Activated naive CD4-positive, alpha-beta T cell treated with Interleukin-2 at 50 U/mL for 16 hours (primary cell): ENCODE data around the gene HS6ST3.

Experiments
- DNase-seq: peaks from one replicate; pipeline ENCODE4 v3.0.0-alpha.2; 2020

The HS6ST3 gene

DNA sequence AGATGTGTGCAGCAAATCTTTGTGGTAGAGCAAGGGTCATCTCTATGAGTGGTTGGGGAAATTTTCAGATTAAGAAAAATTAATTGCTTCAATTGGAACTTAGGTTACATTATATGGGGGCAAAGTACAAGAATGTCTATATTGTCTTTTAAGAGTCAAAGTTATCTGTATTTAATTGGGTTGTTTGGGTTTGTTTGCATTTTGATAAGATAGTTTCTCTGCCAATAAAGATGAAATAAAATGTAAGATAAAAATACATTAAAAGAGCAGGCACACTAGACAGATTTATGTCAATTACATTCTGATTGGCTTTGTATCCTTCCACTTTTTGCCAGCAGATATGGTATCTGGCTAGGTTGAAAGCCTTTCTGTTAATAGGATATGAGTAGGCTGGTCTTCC is 587.1 kb downstream of the HS6ST3 start:
- DNase-seq: no peak

DNA sequence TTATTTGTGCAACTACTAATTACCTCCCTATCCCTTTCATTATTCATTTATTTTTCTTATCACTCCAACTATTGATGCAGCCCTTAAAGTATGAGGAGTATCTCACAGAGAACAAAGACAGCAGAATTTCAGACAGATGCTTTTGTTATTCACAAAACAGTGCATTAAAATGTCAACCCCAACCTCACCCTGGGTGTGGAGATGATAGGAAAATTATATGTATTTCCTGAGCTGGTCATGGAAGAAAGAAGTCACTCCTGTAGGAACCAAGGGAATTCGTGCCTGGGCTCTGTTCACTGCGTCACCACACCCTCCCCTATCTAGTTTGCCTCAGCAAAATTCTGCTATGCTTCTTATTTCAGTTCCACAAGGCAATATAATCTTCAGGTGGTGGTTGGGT is 588.9 kb downstream of the HS6ST3 start:
- DNase-seq: no peak

DNA sequence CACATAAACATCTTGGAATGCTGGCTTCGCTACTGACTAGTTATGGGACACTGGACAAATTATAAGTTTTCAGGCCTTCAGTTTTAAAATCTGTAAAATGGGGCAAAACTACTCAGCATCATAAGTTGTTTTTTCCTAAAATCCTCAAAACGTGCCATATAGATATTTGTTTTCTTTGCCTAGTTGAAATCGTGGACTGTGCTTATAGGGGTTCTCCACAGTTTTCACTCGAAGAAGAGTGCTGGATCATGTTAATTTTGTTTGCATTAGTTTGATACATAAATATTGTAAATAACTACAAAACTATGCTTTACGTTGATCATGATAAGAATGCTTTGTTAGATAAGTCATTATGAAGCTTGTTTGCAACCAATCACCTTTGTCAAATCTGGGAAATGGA is 591.0 kb downstream of the HS6ST3 start:
- no peak for DNase-seq

DNA sequence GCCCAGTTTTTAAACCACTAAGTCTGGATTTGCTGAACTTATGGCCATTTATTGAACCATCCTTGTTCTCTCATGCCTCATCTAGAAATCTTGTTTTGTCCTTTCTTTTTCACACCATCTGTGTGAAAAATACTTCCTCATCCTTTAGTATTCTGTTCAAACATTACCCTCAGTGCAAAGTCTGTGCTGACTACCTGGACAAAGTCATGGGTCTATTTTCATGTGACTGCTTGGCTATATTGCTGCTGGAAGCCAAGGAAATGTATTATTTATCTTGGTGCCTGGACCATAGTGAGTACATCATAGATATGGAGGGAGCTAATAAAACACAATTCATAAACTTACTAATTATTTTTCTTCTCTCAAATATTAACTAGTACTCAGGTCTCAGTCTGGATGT is 591.9 kb downstream of the HS6ST3 start:
- DNase-seq: no peak

DNA sequence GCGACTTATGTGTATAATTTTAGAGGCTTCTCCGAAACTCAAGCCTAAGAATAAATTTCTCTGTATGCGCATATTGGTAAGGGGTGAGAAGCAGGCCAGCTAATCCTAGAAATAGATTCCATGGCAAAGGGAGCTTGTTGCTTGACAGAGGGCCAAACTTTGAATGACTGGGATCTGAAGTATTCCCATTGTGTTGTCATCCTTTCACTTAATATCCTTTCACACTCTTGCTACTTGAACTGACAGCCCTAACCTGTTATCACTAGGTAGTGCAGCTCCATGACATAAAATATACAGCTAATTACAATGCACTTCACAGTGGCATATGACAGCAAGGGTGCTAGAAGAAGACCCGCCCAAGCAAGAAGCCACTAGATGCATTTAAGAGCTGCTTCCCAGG is 594.6 kb downstream of the HS6ST3 start:
- no peak for DNase-seq

DNA sequence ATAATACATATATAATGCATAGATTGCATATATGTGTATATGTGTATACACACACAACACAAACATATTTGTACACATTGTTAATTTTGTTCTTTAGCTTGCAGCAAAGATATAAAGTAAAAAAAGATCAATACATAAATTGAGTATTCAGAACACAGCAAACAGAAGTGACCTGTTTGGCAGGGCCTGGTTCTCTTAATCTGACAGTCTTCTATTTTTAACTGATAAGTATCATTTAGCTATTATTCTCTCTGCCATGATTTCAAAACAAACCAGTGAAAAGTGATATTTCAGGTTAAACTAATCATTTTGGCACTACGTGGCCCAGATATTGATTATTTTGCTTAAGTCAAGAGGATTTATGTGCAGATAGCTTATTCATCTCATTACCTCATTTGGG is 595.0 kb downstream of the HS6ST3 start:
- DNase-seq: no peak

DNA sequence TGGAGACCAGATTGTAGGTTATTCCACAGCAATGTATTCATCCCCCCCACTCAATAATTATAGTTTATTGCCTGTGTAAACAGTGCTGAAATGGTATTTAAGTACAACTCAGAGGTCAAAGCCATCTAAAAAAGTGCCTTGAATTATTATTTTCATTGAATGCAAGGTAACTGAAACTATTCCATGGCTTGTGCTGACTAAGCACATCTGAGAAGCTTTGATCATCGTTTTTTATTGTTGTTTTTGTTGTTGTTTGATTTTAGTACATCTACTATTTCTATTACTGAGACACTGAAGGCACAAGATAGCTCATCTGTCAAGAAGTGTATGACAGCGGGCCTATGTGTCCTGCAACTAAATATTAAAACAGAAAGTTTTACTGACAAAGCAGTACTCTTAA is 596.4 kb downstream of the HS6ST3 start:
- DNase-seq: no peak

DNA sequence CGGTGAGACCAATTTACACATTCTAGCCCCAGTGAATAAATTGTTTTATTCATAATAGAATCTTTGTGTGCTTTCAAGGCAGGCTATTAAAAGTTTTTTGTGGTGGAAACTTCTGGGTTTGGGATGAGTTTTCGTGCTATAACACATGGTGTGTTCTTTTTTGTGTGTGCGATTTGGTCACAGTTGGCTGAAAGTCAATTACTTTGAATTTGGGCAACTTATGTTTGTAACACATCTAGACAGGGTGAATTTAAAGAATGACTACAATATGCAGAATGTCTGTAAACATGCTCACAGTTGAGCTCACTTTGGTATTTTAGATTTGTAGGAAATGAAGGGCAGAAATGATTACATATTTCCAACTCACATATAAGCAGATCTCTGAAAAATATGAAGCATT is 597.3 kb downstream of the HS6ST3 start:
- DNase-seq: no peak

DNA sequence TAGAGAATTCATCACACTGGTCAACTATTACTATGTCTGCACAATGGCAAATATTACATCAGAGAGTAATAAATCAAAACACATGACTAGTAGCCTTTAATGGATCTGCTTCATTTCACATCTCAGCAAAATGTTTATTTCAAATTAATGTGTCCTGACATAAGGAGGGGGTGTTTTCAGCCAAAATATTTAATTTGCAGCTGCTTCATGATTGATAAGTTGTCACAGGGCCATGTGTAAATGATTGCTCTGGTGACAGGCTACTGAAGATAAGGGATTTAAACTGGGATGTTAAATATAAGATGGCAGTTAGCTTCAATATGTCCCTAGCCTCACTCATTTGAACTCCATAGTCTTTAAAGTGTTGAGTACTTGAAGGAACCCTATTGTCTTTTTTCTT is 601.1 kb downstream of the HS6ST3 start:
- no peak for DNase-seq

DNA sequence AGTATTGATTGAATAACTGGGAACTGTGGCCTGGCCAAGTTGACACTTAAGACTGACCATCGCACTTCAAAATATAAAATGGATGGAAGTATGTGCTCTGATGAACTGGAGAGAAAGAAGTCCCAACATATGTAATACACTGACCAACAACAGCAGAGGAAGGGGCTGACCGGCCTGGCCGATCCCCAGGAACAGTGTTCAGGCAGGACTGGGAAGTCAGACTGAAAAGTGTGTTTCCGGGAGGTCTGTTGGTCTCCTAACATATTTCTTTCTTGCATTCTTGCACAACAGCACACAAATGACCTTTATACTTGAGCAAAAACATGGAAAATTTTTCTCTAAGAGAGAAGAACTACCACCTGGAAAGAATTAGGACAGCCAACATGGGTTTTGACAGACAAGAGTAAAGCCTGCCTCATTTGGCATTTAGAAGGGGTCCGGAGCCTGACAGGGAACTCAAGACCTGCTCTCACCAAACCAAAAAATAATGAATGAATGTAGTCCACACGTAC is 606.5 kb downstream of the HS6ST3 start:
- DNase-seq: no peak

DNA sequence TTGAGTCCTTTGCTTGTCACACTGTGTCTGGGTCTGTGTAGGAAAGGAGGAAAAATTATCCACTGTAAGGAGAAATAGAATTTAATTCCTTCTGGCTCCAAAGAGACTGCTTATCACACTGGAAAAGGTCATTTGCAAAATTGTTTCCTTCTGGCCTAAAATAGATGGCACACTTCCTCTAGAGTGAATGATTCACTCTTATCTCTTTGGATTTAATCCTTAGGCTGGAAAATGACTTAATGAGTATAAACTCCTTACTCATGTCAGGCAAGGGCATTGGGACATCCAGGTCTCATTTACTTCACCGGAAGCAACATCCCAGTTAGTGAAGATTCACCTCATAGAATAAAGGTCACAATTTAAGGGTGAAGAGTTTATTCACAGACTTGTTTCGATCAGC is 610.8 kb downstream of the HS6ST3 start:
- DNase-seq: no peak

DNA sequence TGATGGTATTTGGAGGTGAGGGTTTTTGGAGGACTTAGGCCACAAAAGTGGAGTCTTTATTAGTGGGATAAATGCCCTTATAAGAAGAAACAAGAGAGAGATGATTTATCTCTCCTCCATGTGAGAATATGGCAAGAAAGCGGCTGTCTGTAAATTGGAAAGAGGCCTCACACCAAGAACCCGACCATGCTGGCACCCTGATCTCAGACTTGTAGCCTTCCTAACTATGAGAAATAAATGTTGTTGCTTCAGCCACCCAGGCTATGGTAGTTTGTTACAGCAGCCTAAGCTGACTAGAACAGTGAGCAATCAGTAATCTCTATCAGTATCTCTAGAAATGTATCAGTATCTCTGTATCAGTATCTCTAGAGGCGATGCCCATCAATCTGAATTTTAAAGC is 617.2 kb downstream of the HS6ST3 start:
- DNase-seq: no peak

DNA sequence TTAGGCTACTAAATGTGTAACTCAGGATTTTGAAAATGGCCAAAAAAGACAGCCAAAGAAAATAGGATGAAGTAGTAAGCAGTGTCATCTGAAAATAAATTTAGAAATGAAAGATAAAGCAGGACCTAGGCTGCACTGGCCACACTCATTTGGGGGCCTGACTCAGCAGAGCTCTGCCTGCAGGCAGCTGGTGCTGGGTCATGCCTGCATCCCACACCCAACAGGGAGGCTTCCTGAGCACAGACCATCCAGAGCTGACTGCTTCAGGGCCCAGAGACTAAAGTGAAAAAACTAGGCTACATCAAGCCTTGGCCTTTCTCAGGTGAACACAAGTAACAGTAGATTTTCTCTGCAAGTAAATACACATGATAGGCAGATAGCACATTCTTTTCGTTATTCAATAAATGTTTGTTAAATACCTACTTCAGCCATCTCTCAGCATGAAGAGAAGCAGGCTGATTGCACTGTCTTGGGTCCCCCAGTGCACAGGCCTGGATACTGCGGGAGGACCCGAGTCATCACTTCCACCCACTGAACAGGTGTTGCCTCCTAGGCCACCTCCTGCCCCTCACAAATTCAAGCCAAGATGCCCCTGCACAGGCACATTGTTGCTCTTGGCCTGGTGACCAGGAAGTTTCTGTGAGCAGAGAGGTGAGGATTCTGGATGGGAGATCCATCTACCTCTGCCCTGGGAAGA is 620.4 kb downstream of the HS6ST3 start:
- no peak for DNase-seq

DNA sequence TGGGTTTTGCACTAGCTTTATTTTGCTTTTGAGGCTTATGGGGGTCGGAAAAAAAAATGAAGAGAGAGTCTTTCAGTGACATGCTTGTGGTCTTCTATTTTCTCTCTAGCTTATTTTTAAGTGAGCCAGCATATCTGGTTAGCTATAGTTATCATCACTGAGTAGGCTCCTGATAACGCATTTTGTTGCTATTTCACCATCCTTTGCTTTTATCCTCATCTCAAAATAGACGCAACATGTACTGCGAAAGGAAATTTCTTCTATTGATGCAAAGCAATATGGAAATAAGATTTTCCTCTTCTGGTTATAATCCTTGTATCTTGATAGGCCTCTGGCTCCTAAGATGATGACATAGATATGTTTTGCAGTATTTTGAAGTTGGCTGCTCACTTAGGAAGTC is 630.5 kb downstream of the HS6ST3 start:
- DNase-seq: no peak

DNA sequence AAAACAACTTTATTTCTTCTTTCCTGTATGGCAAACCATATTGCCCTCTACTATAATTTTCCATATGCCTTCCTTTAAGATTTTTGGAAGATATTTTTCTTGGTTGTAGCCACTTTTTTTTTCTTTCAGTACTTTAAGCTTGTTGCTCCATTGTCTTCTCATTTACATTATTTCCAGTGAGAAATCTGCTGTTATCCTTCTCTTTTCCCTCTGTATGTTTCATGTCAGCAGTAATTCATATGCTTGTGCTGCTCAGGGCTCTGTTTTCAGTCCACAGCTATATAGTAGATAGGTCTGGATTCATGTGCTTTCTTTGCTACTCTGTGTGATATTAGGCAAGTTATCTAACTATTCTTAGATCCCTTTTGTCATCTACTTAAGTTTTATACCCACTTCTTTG is 636.7 kb downstream of the HS6ST3 start:
- DNase-seq: no peak

DNA sequence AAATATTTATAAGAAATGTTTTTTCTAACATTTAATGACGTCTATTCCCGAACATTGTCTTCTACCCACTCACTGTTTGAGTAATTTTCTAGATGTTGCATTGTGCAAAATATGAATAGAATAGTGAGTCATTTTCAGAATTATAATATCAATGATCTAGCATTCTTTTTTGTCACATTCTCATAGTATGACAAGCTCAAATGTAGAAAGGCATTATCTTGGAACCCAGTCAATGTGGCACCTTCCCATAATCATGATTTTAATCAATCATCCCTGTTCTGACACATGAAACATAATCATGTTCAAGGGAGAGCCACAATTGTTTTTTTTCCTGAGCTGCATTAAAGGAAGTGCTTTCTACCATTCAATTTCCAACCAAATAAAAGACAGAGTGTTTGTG is 638.6 kb downstream of the HS6ST3 start:
- DNase-seq: no peak

DNA sequence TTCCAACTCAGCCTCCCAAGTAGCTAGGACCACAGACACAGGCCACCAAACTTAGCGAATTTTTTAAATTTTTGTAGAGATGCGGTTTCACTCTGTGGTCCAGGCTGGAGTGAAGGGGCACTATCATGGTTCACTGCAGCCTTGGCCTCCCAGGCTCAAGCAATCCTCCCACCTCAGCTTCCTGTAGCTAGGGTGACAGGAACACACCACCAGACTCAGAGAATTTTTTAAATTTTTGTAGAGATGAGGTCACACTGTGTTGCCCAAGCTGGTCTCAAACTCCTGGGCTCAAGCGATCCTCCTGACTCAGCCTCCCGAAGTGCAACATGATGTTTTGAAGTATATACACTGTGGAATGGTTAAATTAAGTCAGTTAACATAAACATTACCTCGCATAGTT is 640.8 kb downstream of the HS6ST3 start:
- DNase-seq: no peak

DNA sequence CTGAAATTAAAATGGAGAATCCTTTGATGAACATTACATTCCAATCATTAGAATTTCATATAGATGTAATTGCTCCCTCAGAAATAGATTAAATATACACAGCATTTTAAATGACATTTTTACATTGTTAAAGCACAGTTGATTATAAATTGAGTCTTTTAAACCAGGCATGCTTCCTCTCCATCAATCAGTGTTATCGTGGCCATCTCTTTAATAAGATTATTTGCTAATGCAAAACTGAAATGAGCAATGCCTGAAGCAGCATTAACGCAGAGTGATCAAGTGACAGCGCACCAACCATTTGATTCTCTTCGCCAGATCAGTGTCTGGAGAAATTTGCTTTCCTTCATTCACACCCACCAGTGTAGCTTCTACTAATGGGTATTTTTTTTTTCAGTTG is 644.6 kb downstream of the HS6ST3 start:
- DNase-seq: no peak

DNA sequence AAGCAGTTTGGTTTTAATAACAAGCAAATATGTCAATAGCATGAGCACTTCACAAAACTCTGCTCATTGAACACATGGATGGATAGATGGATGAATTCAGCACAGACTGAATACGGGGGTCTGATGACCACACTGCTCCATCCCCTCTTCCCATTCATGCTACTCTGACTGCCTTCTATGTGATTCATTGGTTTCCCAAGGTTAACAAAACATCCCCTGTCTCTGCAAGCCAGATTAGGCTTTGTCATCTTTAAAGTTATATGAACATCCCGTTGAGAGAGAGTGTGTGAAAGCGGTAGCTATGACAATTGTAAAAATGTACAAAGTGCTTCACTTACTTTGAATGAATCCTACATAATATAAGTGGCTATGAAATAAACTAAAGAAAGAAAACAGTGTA is 651.9 kb downstream of the HS6ST3 start:
- DNase-seq: no peak

DNA sequence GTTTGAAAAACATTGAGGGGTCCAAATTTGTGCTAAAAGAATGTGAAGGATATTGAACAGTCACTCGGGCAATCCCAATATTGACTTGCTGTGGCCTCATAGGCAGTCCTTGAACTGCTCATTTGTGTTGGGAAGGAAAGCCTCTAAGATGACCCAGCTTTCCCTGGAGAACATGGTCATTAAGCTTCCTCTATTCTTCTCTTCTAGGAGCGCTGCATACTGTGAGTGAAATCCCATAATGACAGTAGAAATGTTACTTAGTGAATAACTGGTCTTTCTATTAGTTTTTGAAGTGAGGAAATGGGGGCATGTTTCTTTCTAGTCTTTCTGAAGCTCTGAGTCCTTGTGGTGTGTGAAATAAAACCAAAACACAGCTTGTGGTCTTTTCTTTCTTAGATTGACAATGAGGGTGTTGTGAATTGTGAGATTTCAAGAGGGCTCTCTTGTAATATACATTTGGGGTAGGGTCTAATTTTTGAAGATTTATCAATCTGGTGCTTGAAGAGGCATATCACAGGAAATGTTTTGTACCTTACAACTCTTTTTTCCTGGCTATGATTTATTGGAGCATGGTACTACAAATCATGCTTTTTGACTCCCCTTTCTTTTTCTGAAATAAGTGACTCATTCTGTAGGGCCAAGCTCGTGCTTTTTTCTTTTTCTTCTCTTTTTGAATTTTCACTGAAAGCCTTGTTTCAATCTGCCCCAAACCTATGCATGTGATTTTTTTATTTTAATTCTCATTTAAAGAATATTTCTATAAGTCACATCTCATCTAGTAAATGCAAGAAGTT is 653.6 kb downstream of the HS6ST3 start:
- DNase-seq: no peak

DNA sequence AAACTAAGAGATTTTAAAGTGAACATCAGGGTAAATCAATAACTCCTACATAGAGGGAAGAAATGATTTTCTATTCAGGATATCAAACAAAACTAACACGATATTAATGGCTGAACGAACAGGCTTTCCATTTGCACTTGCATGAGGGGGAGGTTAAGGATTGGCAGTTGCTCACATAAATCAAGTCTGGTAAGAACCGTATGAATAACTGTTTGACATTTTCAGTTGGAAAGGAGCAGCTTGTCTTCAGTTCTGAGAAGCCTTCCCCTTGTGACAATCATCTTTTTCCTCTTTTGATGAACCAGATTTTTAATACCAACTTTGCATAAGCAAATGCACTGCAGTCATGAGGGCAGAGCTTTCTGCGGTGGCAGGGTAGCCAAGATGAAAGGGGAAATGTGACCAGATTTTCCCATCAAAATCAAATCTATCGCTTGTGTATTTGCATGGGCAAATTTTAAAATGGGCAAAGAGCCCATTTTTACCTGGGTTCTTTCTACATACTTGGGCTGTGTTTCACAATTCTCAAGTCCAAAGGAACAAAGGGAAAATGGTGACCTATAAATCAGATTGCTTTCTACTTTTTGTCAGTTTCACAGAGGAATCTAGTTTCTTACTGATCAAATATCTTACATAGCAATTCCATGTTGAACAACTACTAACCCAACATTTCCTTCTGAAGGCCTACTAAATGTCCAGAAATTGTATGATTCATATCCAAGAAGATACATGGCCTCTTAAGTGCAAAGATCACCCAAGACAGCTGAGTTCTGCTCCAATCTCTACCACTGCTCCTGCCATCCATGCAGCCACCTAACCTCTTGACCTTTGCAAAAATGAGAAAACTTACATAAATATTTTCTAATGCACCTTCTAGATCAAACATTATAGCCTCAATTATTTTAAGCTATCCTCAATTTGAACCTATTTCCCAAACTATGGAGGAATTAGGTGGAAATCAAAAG is 654.7 kb downstream of the HS6ST3 start:
- no peak for DNase-seq

DNA sequence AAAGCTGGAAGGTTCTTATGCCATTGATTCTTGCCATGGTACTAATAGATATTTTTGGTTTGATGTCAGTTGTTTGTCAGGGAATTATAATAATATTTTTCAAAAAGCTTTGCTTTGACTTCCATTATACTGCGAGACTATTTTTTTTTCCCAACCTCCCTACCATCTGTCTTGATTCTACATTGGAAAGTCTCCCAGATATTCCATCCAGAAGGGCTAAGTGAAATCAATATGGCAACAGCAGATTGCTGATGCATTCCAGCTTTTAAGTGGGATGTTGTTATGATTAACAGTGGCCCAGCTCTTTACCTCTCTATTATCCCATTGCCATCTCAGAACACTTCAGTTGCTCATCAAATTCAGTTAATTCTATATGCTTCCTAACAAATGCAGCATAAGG is 657.0 kb downstream of the HS6ST3 start:
- no peak for DNase-seq

DNA sequence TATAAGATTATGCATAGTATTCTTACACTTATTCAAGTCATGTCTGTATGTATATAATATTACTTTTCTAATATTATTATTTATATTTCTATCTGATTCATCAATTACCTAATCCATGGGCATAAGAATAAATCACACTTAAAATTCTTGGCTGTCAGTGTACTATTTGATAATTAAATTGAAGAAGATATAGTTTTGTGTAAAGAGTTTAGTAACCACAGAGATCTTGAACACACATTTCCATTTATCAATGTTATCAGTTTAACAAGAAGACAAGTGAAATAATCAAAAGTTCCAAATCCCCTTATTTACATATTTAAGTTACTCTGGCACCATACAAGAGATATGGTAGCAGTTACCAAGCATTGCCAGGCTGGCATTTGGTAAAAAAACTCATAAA is 659.9 kb downstream of the HS6ST3 start:
- no peak for DNase-seq
